ENCODE measurements around the gene KLF8.

GRCh38 chrX:56284269-56284668 is 52.1 kb downstream of the KLF8 start:
- no peak for TF ChIP-seq CTCF (conservative IDR thresholded peaks at IDR 0.05)
- no peak for TF ChIP-seq ZFX (IDR thresholded peaks at IDR 0.05)

Data from C4-2B (cell line).